K562 (cell line): ENCODE measurements around the gene DUXB. TPM values are rescaled to one million over a fixed set of nuclear protein-coding genes. Genes with fewer than 3 reads are reported as not detected.

Source experiments
- CSDE1 ChIP-seq, 2 experiments: fragments of 450-650 bp; IDR thresholded peaks; 2 replicates each; pipeline ENCODE4 v1.6.1; 2016; ENCODE audit warnings: mild to moderate bottlenecking in 1 of 2
- HOXB6 ChIP-seq: fragments of 250-450 bp; sonication (Bioruptor Pico); IDR thresholded peaks from 2 replicates; pipeline ENCODE4 v1.5.1; 2022; ENCODE audit warnings: mild to moderate bottlenecking, borderline replicate concordance
- KLF6 ChIP-seq: fragments of 250-450 bp; sonication (Bioruptor Pico); IDR thresholded peaks from 2 replicates; pipeline ENCODE4 v1.4.0; 2020; ENCODE audit warnings: mild to moderate bottlenecking, moderate library complexity, borderline replicate concordance
- RBM17 ChIP-seq: fragments of 200-400 bp; formaldehyde crosslinking; IDR thresholded peaks from 2 replicates; pipeline ENCODE4 v1.6.1; 2017; ENCODE audit warnings: low read depth, mild to moderate bottlenecking, low read length, borderline replicate concordance
- ZBTB11 ChIP-seq, 3 experiments: fragments of 200-800 bp in 1 of 3; fragments of 250-450 bp in 1 of 3; fragments of 450-650 bp in 1 of 3; sonication (Bioruptor Pico) in 1 of 3; sonication (Bioruptor generic) in 1 of 3; formaldehyde crosslinking in 1 of 3; IDR thresholded peaks; 2 replicates each; pipeline versions ENCODE4 v1.6.1 to v1.8.0; 2016 to 2022; ENCODE audit warnings: mild to moderate bottlenecking in 2 of 3, missing genetic modification characterization in 2 of 3, missing compliant biosample characterization in 1 of 3, moderate library complexity in 1 of 3
- polyA plus RNA-seq, 8 experiments: library from polyadenylated mRNA; depleted of rRNA in 4 of 8; stranded (reverse) in 5 of 8; unstranded in 3 of 8; fragments of >200 nt; fragmentation: Nextera tagmentation in 2 of 8; fragmentation: Illumina TruSeq in 1 of 8; extraction: Ambion mirVana in 2 of 8; extraction: Trizol in 1 of 8; gene quantifications; 2 replicates each; pipeline versions ENCODE4 v1.2.1 to v1.2.3, GENCODE V29; 2011 to 2014; ENCODE audit warnings: inconsistent platforms in 1 of 8, missing spikeins in 1 of 8
- total RNA-seq, 7 experiments: library from RNA; depleted of rRNA in 6 of 7; stranded (reverse); fragments of >200 nt in 6 of 7; fragmentation: Illumina TruSeq in 2 of 7; extraction: Trizol in 2 of 7; gene quantifications; 2 replicates each; pipeline versions ENCODE4 v1.2.1 to v1.2.3, GENCODE V29; 2011 to 2021; ENCODE audit warnings: low replicate concordance in 1 of 7
- TF ChIP-seq, protein P1 (sequence below): fragments of 450-650 bp; conservative IDR thresholded peaks from 2 replicates; pipeline ENCODE4 v1.6.1; 2016; ENCODE audit warnings: missing genetic modification characterization, low read depth, mild to moderate bottlenecking, missing compliant biosample characterization, moderate library complexity

Gene DUXB
- total and polyA plus RNA-seq, 9 of the 15 experiments (the other 6 are each of a cell fraction or from before 2014, with no cell fraction given) = not detected

- TF ChIP-seq CSDE1 (IDR thresholded peaks at IDR 0.05) (no peak), RBM17 (no peak), HOXB6 (CRISPR knock-in tag) (no peak), KLF6 (CRISPR knock-in tag) (no peak), ZBTB11 (CRISPR knock-in tag; IDR thresholded peaks at IDR 0.05) (no peak)
- TF ChIP-seq, protein P1, sequence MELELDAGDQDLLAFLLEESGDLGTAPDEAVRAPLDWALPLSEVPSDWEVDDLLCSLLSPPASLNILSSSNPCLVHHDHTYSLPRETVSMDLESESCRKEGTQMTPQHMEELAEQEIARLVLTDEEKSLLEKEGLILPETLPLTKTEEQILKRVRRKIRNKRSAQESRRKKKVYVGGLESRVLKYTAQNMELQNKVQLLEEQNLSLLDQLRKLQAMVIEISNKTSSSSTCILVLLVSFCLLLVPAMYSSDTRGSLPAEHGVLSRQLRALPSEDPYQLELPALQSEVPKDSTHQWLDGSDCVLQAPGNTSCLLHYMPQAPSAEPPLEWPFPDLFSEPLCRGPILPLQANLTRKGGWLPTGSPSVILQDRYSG (tag) = no peak
These were observed 43.1 kb downstream of the DUXB start (continued) for GRCh38 chr16:75658175-75658574.
